GM21723 (cell line): Measurements from ENCODE around the gene TSC22D1.
"Not testable (repeated sequence)": the region's sequence is repeated elsewhere in the genome, so short reads cannot be mapped to it uniquely, and the experiment has no call there.

Experiments used
- ATAC-seq: cut with Tn5 transposase; IDR thresholded peaks from one replicate; pipeline ENCODE4 v1.9.1; 2021; ENCODE audit warnings: mild to moderate bottlenecking, moderate library complexity; ENCODE audit not compliant: unreplicated experiment

TSC22D1 gene

GRCh38 chr13:44507639-44508038 lies 68.5 kb downstream of the TSC22D1 start:
- no peak for ATAC-seq

DNA sequence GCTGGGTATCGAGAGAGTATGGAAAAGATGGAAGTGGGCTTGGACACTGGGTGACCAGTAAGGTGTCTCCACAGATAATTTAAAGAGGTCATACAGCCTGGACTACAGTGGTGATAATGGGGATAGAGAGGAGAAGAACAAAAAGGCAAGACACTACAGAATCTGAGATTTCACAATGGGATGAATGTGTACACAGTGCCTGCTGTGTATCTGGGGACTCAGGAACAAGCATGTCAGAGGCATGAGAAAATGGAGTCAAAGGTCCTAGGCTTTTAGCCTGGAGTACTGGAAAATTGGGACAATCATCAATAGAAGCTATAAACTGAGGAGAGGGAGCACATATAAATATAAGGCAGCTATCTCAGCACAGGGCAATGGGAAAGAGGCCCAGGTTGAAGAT lies 69.4 kb downstream of the TSC22D1 start:
- ATAC-seq = no peak

DNA sequence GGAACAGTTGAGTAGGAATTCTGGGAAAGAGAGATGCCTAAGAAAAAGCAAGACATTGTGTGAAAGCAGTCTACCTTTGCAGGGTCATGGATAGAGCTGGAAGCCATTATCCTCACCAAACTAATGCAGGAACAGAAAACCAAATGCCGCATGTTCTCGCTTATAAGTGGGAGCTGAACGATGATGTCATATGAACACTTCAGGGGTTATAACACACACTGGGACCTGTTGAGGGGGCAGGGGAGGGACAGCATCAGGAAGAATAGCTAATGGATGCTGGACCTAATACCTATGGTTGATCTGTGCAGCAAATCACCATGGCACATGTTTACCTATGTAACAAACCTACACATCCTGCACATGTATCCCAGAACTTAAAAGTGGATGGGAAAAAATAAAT lies 69.9 kb downstream of the TSC22D1 start:
- no peak for ATAC-seq

GRCh38 chr13:44504116-44504515 lies 72.0 kb downstream of the TSC22D1 start:
- no peak for ATAC-seq

- no peak for ATAC-seq
Observed at GRCh38 chr13:44498969-44499368, 77.2 kb downstream of the TSC22D1 start.

DNA sequence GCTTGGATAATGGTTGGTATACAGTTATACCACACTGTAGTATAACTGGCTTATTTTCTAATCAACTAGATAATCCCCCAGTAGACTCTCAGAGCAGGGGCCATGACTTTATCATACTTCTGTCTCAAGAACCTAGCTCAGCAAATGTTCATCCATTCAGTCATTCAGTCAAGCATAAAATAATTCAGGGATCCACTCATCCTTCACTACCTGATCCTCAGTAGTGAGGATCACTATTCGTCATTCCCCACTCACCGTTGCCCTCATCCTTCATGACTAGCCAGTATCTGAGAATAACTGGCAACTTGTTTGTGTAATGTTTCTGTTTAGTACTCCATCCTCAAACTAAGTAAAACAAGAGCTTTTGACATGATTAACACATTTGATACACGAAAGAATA lies 77.6 kb downstream of the TSC22D1 start:
- no peak for ATAC-seq

GRCh38 chr13:44497801-44498200 lies 78.3 kb downstream of the TSC22D1 start:
- ATAC-seq = no peak

DNA sequence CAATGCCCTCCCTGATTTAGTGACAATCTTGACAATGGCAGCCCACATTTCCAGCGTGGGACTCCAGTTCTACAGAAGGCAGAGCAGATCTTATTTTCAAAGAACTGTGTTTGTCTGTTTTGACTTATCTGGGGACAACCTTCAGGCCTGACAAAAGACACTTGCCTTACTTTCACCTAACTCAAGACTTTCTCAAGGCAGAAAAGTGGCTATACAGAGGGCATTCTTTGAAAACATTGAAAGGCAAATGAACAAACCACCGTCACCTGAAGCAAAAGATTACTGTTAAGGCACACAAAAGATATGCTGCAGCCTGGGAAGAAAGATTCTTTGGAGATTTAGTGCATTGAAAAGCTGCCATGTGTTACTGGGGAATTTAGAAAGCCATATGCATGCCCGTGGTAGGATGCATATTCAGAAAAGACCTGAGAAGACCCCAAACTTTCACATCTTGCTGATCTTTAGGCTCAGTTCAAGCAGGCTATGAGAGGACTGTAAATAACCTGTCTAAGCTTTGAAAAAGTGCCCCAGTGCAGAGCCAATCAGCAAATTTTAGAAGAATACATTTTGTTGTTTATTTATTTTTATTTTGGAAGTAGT lies 82.8 kb downstream of the TSC22D1 start:
- ATAC-seq = no peak

- ATAC-seq = no peak
Observed at GRCh38 chr13:44489751-44490150, 86.4 kb downstream of the TSC22D1 start.

DNA sequence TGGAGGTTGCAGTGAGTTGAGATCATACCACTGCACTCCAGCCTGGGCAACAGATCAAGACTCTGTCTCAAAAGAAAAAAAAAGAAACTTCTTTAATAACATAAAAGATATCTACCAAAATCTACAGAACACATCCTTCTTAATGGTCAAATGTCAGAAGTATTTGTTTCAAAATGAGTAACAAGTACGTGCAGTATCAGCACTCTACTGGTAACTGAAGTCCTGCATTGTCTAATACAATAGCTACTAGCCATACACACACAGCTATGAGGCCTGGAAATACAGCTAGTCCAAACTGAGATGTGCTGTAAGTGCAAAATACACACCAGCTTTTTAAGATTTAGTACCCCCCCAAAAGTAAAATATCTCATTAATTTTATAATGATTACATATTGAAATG lies 88.1 kb downstream of the TSC22D1 start:
- peak; percentile 67 for ATAC-seq

- ATAC-seq = peak; percentile 62
Observed at GRCh38 chr13:44484562-44485138, 91.5 kb downstream of the TSC22D1 start.

GRCh38 chr13:44474122-44474910 lies 101.8 kb downstream of the TSC22D1 start:
- no peak for ATAC-seq

DNA sequence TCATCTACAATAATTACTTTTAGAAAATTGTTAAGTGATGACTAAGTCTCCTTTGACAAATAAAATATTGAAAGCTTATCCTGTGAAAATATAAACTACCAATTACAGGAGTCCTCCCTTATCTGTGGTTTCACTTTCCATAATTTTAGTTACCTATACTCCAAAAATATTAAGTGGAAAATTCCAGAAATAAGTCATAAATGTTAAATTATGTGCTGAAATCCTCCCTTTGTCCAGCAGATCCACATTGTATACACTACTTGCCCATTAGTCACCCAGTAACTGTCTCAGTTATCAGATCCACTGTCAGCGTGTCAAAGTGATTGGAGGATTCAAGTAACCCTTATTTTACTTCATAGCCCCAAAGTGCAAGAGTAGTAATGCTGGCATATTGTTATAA lies 104.4 kb downstream of the TSC22D1 start:
- ATAC-seq = no peak

DNA sequence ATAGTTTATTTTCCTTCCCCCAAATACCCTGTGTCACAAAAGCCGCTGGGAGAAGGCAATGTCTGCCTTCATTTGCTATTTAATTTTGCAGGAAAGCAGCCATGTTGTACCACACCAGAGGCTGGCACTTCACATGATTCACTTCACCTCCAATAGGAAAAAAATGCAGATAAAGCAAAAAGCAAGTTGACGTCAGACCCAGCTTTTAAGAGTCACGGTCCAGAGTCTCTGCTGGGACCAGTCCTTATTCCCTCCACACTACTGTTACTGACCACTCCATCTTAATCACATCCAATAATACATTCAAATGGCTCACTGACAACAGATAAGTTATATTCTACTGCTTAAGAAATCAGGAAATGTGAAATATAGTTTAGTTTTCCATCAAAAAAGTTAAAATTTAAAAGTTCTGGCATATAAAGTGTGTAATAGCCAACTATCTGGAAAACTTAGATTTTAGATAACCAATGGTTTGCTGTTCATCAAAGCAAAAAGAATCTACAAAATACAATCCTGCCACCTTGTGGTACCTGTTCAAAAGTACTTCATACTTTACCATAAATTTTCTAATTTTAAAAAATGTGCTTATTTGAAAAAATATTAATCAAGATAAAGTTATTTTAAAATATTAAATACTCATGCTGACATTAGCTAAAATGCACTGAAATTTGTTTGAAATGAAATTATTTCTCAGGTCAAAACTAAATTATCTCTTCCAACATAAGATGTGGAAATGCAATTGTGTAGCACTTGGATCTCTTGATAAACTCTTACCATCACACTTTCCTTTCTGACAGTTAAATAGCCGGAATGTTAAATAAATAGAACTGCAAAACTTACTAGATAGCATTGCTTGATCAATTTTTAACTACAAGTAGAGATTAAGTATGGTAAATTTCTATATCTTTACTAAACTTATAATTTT lies 105.2 kb downstream of the TSC22D1 start:
- ATAC-seq = no peak

- ATAC-seq = no peak
Observed at GRCh38 chr13:44468874-44469273, 107.3 kb downstream of the TSC22D1 start.

DNA sequence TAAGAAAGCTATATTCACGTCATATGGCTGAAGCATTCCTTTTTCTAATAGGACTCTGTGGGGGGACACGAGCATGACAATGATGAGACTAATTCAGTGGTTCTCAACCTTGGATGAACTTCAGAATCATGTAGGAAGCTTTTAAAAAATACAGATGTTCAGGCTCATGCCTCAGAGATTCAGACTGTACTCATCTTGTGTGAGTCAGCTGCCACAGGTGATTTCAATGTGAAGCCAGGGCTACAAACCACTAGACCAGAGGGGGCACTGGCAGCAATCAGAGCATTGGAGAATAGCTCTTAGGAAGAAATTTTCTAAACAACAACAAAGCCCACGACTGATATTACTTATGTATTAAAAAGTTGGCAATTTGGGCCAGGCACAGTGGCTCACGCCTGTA lies 110.8 kb downstream of the TSC22D1 start:
- ATAC-seq = no peak

GRCh38 chr13:44464471-44464870 lies 111.7 kb downstream of the TSC22D1 start:
- no peak for ATAC-seq

GRCh38 chr13:44463759-44464158 lies 112.4 kb downstream of the TSC22D1 start:
- no peak for ATAC-seq

- no peak for ATAC-seq
Observed at GRCh38 chr13:44459674-44460073, 116.5 kb downstream of the TSC22D1 start.

- no peak for ATAC-seq
Observed at GRCh38 chr13:44458313-44458975, 117.7 kb downstream of the TSC22D1 start.

GRCh38 chr13:44456212-44456611 lies 119.9 kb downstream of the TSC22D1 start:
- not testable (repeated sequence) for ATAC-seq
